Smooth muscle cell (in vitro differentiated cells): ENCODE data around the gene ZNF718. TPM values are rescaled to one million over a fixed set of nuclear protein-coding genes. Genes with fewer than 3 reads are reported as not detected.

ENCODE experiments used
- polyA plus RNA-seq: library from polyadenylated mRNA; unstranded; fragments of >200 nt; fragmentation: Nextera tagmentation; extraction: Ambion mirVana; gene quantifications from 2 replicates; pipeline ENCODE4 v1.2.1, GENCODE V29; 2016
- total RNA-seq: library from RNA; depleted of rRNA; stranded (reverse); fragments of >200 nt; gene quantifications from 2 replicates; pipeline ENCODE4 v1.2.3, GENCODE V29; 2014

Gene ZNF718
- total and polyA plus RNA-seq, 2 experiments from 2014 or later = 1.2 to 3.4 TPM

Other genes starting within 250 kb of the ZNF718 start
- 9.2 and 10.3 TPM in 2 replicates for gene ZNF595, start 71.2 kb upstream of the ZNF718 start, total RNA-seq
- 2.7 and 7.0 TPM in 2 replicates for gene ZNF595, start 71.2 kb upstream of the ZNF718 start, polyA plus RNA-seq
- not detected in 2 replicates for gene ZNF732, start 181.0 kb downstream of the ZNF718 start, total RNA-seq
- not detected in 2 replicates for gene ZNF732, start 181.0 kb downstream of the ZNF718 start, polyA plus RNA-seq
- gene ZNF141, start 213.3 kb downstream of the ZNF718 start, total RNA-seq = 8.3 and 11.0 TPM in 2 replicates
- gene ZNF141, start 213.3 kb downstream of the ZNF718 start, polyA plus RNA-seq = 0.87 and 1.1 TPM in 2 replicates